ENCODE results near the gene SLC29A4. TPM values are rescaled to one million over a fixed set of nuclear protein-coding genes. Genes with fewer than 3 reads are reported as not detected.

Gene SLC29A4
- total RNA-seq, 2 donors from 2014 or later = 4.6 to 20.7 TPM

DNA sequence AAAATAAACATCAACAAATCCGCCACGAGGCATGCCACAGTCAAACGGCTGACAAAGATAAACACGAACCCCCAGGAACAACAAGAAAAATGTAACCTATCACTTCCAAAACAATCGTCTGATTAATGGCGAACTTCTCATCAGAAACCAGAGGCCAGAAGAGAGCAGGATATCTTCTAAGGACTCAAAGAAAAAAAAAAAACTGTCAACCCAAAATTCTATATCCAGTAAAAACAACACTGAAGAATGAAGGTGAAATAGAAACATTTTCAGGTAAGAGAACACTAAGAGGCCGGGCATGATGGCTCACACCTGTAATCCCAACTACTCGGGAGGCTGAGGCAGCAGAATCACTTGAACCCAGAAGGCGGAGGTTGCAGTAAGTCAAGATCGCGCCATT is 54.3 kb downstream of the SLC29A4 start:
- DNase-seq = no peak
- H3K27ac ChIP-seq = no peak overlapping the region
- no peaks in the 10 kb centered on the region for H3K9me3 ChIP-seq
- TF ChIP-seq, protein P1, sequence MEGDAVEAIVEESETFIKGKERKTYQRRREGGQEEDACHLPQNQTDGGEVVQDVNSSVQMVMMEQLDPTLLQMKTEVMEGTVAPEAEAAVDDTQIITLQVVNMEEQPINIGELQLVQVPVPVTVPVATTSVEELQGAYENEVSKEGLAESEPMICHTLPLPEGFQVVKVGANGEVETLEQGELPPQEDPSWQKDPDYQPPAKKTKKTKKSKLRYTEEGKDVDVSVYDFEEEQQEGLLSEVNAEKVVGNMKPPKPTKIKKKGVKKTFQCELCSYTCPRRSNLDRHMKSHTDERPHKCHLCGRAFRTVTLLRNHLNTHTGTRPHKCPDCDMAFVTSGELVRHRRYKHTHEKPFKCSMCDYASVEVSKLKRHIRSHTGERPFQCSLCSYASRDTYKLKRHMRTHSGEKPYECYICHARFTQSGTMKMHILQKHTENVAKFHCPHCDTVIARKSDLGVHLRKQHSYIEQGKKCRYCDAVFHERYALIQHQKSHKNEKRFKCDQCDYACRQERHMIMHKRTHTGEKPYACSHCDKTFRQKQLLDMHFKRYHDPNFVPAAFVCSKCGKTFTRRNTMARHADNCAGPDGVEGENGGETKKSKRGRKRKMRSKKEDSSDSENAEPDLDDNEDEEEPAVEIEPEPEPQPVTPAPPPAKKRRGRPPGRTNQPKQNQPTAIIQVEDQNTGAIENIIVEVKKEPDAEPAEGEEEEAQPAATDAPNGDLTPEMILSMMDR (IDR thresholded peaks at IDR 0.05) = no peak
- peaks cover 4% of the 10 kb centered on the region for H3K4me1 ChIP-seq
- no peak overlapping the region for H3K4me3 ChIP-seq
- no peak overlapping the region for H3K9ac ChIP-seq (ENCODE audit: low read depth in 2 of 2, low read length in 2 of 2)
- intact Hi-C loops (cut with DNase I) = no loop called here
- no peaks in the 10 kb centered on the region for H3K27me3 ChIP-seq
- H3K36me3 ChIP-seq = peaks cover 6% of the 10 kb centered on the region

DNA sequence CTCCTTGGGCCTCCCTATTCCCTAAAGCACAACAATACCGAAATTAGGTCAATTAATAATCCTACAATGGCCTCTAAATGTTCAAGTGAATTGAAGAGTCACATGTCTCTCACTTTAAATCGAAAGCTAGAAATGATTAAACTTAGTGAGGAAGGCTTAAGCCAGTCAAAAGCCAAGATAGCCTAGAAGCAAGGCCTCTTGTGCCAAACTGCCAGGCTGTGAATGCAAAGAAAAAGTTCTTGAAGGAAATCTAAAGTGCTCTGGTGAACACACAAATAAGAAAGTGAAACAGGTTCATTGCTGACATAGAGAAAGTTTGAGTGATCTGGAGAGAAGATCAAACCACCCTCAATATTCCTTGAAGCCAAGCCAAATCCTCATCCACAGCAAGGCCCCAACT is 57.2 kb downstream of the SLC29A4 start:
- H3K27me3 ChIP-seq = no peaks in the 10 kb centered on the region
- intact Hi-C loops (cut with DNase I) = no loop called here
- DNase-seq = no peak
- H3K9ac ChIP-seq (ENCODE audit: low read depth in 2 of 2, low read length in 2 of 2) = no peak overlapping the region
- H3K27ac ChIP-seq = no peak overlapping the region
- peaks cover 2% of the 10 kb centered on the region for H3K36me3 ChIP-seq
- no peak overlapping the region for H3K4me3 ChIP-seq
- H3K4me1 ChIP-seq = no peaks in the 10 kb centered on the region
- no peaks in the 10 kb centered on the region for H3K9me3 ChIP-seq
- TF ChIP-seq, protein P1 (IDR thresholded peaks at IDR 0.05) = no peak

DNA sequence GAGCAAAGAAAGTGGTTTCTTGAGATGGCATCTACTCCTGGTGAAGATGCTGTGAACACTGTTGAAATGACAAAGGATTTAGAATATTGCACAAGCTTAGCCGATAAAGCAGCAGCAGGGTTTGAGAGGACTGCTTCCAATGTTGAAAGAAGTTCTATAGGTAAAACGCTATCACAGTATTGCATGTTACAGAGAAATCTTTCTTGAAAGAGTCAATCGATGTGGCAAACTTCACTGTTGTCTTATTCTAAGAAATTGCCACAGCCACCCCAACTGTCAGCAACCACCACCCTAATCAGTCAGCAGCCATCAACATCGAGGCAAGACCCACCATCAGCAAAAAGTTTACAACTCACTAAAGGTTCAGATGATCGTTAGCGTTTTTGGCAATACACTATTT is 59.9 kb downstream of the SLC29A4 start:
- H3K36me3 ChIP-seq = peaks cover 6% of the 10 kb centered on the region
- no peak for DNase-seq

DNA sequence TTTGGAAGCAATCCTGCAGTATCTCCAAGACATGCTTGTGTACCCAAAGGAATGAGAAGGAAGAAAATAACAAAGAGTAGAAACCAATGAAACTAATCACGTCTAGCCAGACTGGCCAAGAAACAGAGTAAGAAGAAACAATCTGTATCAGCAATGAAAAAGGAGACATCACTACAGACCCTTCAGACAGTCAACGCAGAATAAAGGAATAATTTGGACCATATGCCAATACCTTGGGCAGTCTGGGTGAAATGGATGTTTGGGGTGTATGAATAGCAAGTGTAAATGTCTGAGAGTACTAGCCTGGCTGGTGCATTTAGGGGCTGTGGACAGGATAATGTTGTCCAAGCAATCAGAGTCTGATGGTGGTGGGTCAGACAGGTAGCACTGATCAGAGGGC is 61.1 kb downstream of the SLC29A4 start:
- TF ChIP-seq, protein P1 (IDR thresholded peaks at IDR 0.05) = no peak
- H3K4me3 ChIP-seq = no peak overlapping the region
- DNase-seq = no peak
- H3K9ac ChIP-seq (ENCODE audit: low read depth in 2 of 2, low read length in 2 of 2) = no peak overlapping the region
- no peak overlapping the region for H3K27ac ChIP-seq
- H3K27me3 ChIP-seq = no peaks in the 10 kb centered on the region
- H3K9me3 ChIP-seq = no peaks in the 10 kb centered on the region
- H3K4me1 ChIP-seq = no peaks in the 10 kb centered on the region
- intact Hi-C loops (cut with DNase I) = no loop called here
- peaks cover 6% of the 10 kb centered on the region for H3K36me3 ChIP-seq

More for the DNA sequence above, 59.9 kb downstream of the SLC29A4 start:
- no peaks in the 10 kb centered on the region for H3K27me3 ChIP-seq
- H3K27ac ChIP-seq = no peak overlapping the region
- TF ChIP-seq, protein P1 (IDR thresholded peaks at IDR 0.05) = no peak
- no peak overlapping the region for H3K4me3 ChIP-seq
- intact Hi-C loops (cut with DNase I) = no loop called here
- no peaks in the 10 kb centered on the region for H3K9me3 ChIP-seq
- no peaks in the 10 kb centered on the region for H3K4me1 ChIP-seq
- H3K9ac ChIP-seq (ENCODE audit: low read depth in 2 of 2, low read length in 2 of 2) = no peak overlapping the region

DNA sequence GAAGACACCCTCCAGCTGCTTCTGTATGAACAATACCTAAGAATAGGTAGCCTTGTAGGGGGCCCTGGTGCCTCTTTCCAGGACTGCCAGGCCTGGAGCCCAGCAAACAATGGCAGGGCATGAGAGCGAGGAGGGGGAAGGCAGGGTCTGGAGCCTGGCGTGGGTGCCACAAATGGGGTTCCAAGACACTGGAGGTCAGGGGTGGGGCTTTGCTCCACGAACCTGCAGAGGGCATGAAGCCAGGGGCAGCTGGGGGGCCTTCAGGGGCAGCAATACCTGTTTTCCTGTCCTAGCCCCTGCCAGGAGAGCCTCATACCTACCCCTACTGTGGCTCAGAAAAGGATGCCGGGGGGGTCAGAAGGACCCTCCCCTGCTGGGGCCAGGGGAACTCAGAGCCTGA is 61.6 kb downstream of the SLC29A4 start:
- H3K4me1 ChIP-seq = no peaks in the 10 kb centered on the region
- H3K36me3 ChIP-seq = peaks cover 6% of the 10 kb centered on the region
- H3K9me3 ChIP-seq = no peaks in the 10 kb centered on the region
- H3K27ac ChIP-seq = no peak overlapping the region
- TF ChIP-seq, protein P1 (IDR thresholded peaks at IDR 0.05) = no peak
- H3K27me3 ChIP-seq = no peaks in the 10 kb centered on the region
- H3K4me3 ChIP-seq = no peak overlapping the region
- H3K9ac ChIP-seq (ENCODE audit: low read depth in 2 of 2, low read length in 2 of 2) = no peak overlapping the region
- intact Hi-C loops (cut with DNase I) = no loop called here
- no peak for DNase-seq

DNA sequence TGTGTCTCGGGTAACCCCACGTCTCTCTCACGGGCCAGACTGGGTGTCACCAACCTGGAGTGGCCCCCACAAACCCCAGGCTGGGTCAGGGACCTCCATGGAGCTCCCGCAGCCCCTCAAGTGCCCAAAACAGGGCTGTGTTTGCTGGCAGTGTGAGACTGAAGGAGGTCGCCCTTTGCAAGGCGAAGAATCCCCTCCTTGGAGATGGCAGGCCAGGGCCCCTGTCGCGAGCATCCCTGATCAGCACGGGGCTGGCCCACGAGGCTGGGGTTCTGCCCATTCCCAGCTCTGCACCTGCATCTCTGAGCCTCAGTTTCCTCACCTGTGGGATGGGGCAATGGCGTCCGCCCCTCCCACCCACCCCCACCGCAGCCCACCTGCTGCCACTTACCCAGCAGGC is 62.4 kb downstream of the SLC29A4 start:
- H3K4me1 ChIP-seq = no peaks in the 10 kb centered on the region
- H3K36me3 ChIP-seq = peaks cover 6% of the 10 kb centered on the region
- TF ChIP-seq, protein P1 (IDR thresholded peaks at IDR 0.05) = no peak
- H3K4me3 ChIP-seq = no peak overlapping the region
- H3K27me3 ChIP-seq = no peaks in the 10 kb centered on the region
- H3K9me3 ChIP-seq = no peaks in the 10 kb centered on the region
- intact Hi-C loops (cut with DNase I) = no loop called here
- no peak overlapping the region for H3K27ac ChIP-seq
- no peak overlapping the region for H3K9ac ChIP-seq (ENCODE audit: low read depth in 2 of 2, low read length in 2 of 2)
- DNase-seq = no peak
